Skin epidermis (tissue), 12 donors: ENCODE data around the gene NPR2.

Source experiments
- H3K27ac ChIP-seq, 21 experiments: fragments of 200-600 bp; sonication (generic) in 11 of 21; one replicate each; pipeline ENCODE4 v1.5.0; 2020; ENCODE audit warnings: mild to moderate bottlenecking in 3 of 21, inconsistent platforms in 2 of 21, moderate library complexity in 2 of 21
- H3K4me3 ChIP-seq, 7 experiments: fragments of 200-600 bp; sonication (generic) in 2 of 7; one replicate each; pipeline ENCODE4 v1.5.0; 2020; ENCODE audit warnings: inconsistent platforms in 2 of 7, mild to moderate bottlenecking in 2 of 7, moderate library complexity in 1 of 7

NPR2 gene

DNA sequence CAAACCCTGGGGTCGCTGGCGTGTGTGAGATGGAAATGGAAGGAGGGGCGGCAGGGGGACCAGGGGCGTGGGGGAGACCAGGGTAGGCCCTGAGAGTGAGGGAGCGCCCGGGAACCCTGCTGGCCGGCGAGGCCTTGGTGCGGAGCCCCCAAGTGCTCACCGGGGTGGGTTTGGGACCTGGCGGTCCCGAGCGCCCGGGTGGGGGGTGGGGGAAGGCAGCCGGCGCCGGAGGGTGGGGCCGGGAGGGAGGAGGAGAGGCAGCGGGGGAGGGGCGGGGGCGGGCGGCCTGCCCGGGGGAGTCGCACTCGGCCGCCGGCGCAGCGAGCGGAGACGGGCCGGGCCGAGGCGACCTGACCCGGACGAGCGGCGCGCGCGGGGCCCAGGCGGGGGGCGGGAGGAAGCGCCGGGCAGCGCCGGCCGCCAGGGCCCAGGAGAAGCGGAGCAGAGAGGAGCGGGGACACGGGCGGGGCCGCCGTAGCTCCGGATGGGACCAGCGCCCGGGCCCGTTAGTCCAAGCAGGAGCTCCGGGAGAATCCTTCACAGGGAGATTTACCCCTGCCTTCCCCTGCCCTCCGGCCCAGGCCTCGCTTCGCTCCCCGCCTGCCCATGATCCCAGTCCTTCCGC lies at the start of gene NPR2:
TSS of gene NPR2 (plus strand) at position 295 of the 625 bp plus-strand sequence. CDS start 818 bp downstream, outside the sequence.
- Histone ChIP-seq H3K4me3 (peak within 1 kb of the TSS; percentile 6 to 50 (median 29)), H3K27ac (peak within 1 kb of the TSS in 15 of 21 experiments; percentile 8 to 85 (median 70))

DNA sequence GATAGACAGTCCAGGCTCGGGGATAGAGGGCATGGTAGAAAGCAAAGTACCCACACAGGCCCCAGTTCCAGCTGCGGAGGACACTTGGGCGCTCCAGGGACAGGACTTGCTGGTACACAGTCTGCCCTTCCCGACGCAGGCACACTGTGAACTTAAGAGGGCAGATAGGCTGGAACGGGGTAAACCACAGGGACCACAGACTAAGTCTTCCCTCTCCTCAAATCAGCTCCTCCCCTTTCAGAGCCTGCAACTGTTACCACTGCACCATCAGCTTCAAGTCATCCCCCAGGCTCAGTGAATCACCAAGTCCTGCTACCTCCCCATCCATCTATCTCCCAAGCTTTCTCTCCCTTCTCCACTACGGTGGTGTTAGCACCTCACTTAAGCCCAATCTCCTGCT lies 49.7 kb upstream of the NPR2 start:
- no peak overlapping the region for H3K4me3 ChIP-seq

DNA sequence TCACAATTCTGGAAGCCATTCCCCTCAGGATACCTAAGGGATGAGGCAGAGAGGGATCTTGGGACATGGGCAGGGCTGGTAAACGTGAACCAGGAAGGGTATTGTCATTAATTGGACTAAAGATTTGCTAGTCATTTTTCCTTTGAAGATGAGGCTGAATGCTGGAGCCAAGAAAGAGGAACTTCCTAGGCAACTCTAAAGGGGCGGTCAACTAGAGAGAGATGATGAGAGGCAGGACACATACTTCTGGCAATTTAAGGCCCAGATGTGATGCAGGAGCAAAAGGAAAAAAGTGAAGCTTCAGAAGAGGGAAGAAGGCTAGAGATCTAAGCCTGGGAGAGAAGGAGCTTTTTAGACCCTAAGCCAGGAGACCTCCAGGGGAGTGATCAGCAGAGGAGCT lies 47.9 kb upstream of the NPR2 start:
- Histone ChIP-seq H3K27ac (peak overlapping the region in 2 of 21 experiments; percentile 8 to 56), H3K4me3 (no peak overlapping the region)

More for the DNA sequence above, 49.7 kb upstream of the NPR2 start:
- H3K27ac ChIP-seq, result no peak overlapping the region

- Histone ChIP-seq H3K4me3 (no peak overlapping the region), H3K27ac (peak overlapping the region in 2 of 21 experiments; percentile 8 to 56)
Observed at GRCh38 chr9:35743880-35744518, 47.4 kb upstream of the NPR2 start.

DNA sequence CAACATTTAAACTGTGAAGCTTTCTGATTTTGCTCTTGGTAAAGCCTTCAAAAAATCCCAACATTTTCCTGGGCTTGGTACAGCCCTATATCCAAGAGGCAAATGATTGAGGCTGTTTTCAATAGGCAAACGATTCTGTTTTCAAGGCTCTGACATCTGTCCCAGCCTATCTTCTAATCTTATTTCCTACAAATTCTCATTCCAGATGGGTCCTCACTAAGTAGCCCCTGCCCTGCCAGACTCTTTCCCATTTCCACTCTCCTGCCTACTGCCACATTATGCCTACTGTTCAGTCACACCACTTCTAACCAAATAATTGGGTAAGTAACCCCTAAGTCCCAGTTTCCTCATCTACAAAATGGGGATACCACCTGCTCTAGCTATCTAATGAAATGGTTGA lies 45.8 kb upstream of the NPR2 start:
- Histone ChIP-seq H3K4me3 (peak overlapping the region in 1 of 7 experiments; percentile 0), H3K27ac (peak overlapping the region in 1 of 21 experiments; percentile 26)

GRCh38 chr9:35746583-35746982 lies 44.8 kb upstream of the NPR2 start:
- Histone ChIP-seq H3K27ac (peak overlapping the region in 4 of 21 experiments; percentile 0 to 89 (median 15)), H3K4me3 (peak overlapping the region in 3 of 7 experiments; percentile 1 to 82 (median 53))

- H3K27ac ChIP-seq, result peak overlapping the region in 20 of 21 experiments; percentile 83 to 98 (median 94)
- H3K4me3 ChIP-seq, result peak overlapping the region; percentile 53 to 83 (median 80)
Observed at GRCh38 chr9:35748242-35748857, 43.0 kb upstream of the NPR2 start.

DNA sequence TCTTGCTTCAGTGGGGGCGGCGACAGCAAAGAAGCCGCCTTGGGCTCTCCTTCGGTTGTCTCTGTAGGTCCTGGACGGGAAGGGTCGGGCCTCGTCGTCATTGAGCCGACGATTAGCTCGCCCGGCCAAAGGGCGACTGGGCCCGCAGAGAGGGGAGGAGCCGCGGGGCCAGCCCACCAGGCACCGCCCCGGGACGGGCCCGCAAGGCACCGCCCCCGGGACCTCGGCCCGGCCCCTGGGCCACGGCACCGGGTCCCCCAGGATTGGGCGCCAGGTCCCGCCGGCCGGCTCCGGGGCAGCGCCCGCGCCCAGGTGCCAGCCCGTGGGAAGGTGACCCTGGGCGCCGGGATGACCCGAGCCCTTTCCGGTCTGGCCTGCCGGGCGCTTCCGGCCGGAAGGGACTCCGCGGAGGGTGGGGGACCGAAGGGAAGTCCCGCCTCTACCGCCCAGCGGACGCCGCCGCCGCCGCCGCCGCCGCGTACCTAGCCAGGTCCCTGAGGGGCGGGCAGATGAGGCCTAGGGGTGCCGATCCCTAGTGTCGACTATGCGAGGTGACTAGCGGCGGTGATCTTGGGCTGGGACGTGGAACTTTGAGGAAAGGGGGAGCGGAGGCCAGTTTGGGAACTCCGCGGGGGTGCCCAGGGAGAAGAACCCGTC lies 42.4 kb upstream of the NPR2 start, which contains the start of the genes GBA2 and RGP1:
TSS of gene GBA2 (minus strand) at position 371 of the 657 bp plus-strand sequence. CDS start 524 bp downstream, outside the sequence.
TSS of gene RGP1 (plus strand) at position 430 of the 657 bp plus-strand sequence. CDS start 469 bp downstream, outside the sequence.
- H3K27ac ChIP-seq, result peak within 1 kb of the TSS; percentile 79 to 98 (median 94)
- H3K4me3 ChIP-seq, result peak within 1 kb of the TSS; percentile 53 to 83 (median 80)

- peak overlapping the region; percentile 79 to 98 (median 94) for H3K27ac ChIP-seq
Observed at GRCh38 chr9:35749515-35750255, 41.7 kb upstream of the NPR2 start.

DNA sequence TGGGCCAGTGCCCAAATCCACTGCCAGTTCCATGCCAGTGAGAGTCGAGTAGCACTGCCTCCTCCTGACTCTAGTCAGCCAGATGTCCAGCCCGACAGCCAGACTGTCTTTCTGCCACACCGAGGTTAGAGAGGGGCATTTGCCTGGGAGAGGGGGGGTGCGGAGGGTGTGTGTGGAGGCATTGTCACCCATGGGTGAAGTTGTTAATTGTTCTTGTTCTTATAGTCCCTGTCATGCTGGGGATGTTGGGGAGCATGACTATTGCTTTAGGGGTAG lies 41.2 kb upstream of the NPR2 start:
- H3K27ac ChIP-seq, result peak overlapping the region in 18 of 21 experiments; percentile 83 to 98 (median 95)
- peak overlapping the region in 4 of 7 experiments; percentile 53 to 82 (median 66) for H3K4me3 ChIP-seq

More at GRCh38 chr9:35749515-35750255, 41.7 kb upstream of the NPR2 start:
- H3K4me3 ChIP-seq, result peak overlapping the region; percentile 53 to 83 (median 80)

DNA sequence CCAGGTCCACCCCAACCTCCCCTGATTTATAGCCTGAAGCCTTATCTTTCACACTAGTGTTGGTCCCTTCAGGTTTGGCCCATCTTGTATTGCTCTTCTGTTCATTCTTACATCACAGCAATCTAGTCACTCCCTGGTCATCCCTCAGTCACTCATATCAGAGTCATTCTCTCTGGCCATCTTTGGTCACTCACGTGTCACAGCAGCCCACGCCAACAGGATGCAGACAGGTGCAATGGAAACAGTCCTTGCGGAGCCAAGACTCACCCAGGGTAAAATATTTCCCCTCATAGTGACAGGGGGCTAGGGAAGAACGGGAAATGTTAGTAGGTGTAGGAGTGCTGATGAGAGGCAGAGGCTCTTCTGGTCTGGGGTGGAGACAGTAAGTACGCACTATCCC lies 37.9 kb upstream of the NPR2 start:
- Histone ChIP-seq H3K27ac (no peak overlapping the region), H3K4me3 (no peak overlapping the region)

DNA sequence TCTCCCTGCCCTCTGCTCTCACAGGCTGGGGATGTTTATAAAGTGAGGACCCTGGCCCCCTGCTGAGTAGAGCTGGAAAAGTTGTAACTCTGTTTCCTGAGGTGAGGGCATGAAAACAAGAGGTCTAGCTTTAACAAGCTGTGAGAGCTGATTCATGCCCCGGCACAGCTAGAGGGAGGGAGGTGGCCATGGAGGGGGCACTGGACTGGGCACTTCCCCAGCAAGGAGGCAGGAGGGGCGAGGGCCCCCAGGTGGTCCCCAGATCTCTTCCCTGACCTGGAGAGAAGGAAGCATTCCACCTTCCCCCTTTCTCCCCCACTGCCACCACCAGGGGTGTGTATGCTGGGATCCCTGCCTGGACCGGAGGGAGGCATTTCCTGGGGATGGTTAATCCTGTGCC lies 37.1 kb upstream of the NPR2 start, which contains the start of gene MSMP:
TSS of gene MSMP (minus strand) at position 13 of the 400 bp plus-strand sequence. CDS start 147 bp downstream, outside the sequence.
- Histone ChIP-seq H3K27ac (no peak within 1 kb of the TSS), H3K4me3 (no peak within 1 kb of the TSS)

- no peak overlapping the region for H3K27ac ChIP-seq
- H3K4me3 ChIP-seq, result no peak overlapping the region
Observed at GRCh38 chr9:35755071-35755470, 36.3 kb upstream of the NPR2 start.

DNA sequence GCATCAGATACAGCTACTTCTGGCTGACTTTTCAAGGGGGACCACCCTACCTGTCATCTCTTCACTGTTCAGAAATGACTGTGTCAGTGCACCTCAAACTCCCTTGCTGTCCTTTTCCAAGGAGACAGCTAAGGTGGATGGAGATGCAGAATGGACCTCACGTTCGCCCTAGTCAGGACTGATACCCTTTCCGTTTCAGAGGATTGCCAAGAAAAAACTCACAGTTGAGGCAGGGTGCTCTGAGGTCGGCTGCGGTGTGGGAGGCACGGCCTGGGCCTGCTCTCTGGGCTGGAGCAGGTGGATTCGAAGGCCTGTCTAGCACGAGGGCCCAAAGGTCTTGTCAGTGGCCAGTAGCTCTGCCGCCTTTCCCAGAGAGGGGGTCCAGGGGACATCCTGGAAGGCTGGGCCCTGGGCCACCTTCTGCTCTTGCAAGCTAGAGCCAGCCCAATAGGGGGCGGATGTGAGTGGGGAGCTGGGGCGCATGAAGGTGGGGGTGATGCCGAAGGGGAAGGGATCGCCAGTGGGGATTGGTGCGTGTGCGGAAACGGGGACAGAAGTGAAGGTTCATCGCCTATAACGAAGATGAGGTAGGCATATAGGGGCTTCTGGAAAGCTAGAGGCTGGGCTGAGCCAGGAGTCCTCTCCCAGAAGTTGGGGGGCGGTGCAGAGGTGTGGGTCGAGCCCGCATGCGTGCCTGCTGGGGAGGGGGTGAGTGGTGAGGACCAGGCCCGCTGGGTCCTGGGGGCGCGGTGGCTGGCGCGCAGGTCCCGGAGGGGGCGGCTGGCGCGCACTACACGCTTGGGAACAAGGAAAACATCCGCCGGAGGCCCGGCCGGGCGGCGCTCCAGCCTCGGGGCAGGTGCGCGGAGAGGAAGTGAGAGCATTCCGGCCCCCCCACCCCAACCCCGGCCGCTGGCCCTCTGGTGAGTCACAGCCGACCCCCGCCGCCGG lies 34.8 kb upstream of the NPR2 start:
- peak overlapping the region; percentile 37 to 60 (median 42) for H3K4me3 ChIP-seq
- H3K27ac ChIP-seq, result peak overlapping the region in 20 of 21 experiments; percentile 20 to 93 (median 76)

GRCh38 chr9:35757226-35757891 lies 34.0 kb upstream of the NPR2 start:
- Histone ChIP-seq H3K27ac (peak overlapping the region in 20 of 21 experiments; percentile 20 to 93 (median 76)), H3K4me3 (peak overlapping the region; percentile 37 to 60 (median 42))

- peak overlapping the region in 7 of 21 experiments; percentile 73 to 93 (median 81) for H3K27ac ChIP-seq
- peak overlapping the region in 2 of 7 experiments; percentile 37 to 60 for H3K4me3 ChIP-seq
Observed at GRCh38 chr9:35757892-35758275, 33.5 kb upstream of the NPR2 start.

DNA sequence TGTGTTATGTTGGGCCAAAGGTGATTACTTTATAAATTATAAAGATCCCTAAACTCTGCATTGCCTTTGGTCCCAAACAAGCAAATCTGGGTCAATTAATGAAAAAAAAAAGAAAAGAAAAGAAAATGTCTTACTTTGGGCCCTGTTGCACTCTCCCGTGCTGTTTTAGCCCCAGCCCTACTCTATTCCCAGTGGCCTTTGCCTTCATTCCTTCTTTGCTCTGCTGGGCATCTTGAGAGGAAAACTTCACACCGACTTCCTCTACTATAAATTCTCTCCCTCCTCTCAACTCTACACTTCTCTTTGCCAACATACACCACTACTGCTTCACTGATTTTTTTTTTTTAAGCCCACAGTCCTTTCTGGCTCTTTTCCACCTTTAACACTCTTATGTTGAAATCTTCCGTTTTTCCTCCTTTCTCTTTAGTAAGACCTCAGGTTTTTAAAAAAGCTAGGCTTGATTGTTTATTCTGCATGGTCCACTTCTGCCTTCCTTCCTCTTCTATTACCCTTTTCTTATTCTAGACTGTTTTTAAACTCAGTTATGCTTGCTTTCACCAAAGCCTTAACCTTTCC lies 32.8 kb upstream of the NPR2 start:
- no peak overlapping the region for H3K27ac ChIP-seq

More for the DNA sequence above, 32.8 kb upstream of the NPR2 start:
- no peak overlapping the region for H3K4me3 ChIP-seq
